GM12872 (cell line): Measurements from ENCODE around the gene RBM26.

ENCODE experiments used
- CTCF ChIP-seq: IDR thresholded peaks from 3 replicates; pipeline ENCODE4 v1.5.1; 2011; ENCODE audit warnings: low read depth, mild to moderate bottlenecking, low read length, moderate library complexity; ENCODE audit not compliant: insufficient read depth

Gene RBM26

GRCh38 chr13:79398127-79398526 is 7.9 kb downstream of the RBM26 start:
- no peak for TF ChIP-seq CTCF

- TF ChIP-seq CTCF = no peak
Observed at GRCh38 chr13:79395881-79396280, 10.2 kb downstream of the RBM26 start.

GRCh38 chr13:79393564-79394249 is 12.3 kb downstream of the RBM26 start:
- TF ChIP-seq CTCF = no peak

GRCh38 chr13:79392882-79393563 is 13.0 kb downstream of the RBM26 start:
- TF ChIP-seq CTCF = no peak

- no peak for TF ChIP-seq CTCF
Observed at GRCh38 chr13:79389026-79389425, 17.0 kb downstream of the RBM26 start.

GRCh38 chr13:79387853-79388252 is 18.2 kb downstream of the RBM26 start:
- TF ChIP-seq CTCF = no peak

GRCh38 chr13:79386125-79386826 is 19.8 kb downstream of the RBM26 start:
- TF ChIP-seq CTCF = no peak
